ENCODE measurements around the gene DNAH3. TPM values are rescaled to one million over a fixed set of nuclear protein-coding genes. Genes with fewer than 3 reads are reported as not detected.

The DNAH3 gene
- total RNA-seq, 1 donor from 2014 or later: not detected

DNA sequence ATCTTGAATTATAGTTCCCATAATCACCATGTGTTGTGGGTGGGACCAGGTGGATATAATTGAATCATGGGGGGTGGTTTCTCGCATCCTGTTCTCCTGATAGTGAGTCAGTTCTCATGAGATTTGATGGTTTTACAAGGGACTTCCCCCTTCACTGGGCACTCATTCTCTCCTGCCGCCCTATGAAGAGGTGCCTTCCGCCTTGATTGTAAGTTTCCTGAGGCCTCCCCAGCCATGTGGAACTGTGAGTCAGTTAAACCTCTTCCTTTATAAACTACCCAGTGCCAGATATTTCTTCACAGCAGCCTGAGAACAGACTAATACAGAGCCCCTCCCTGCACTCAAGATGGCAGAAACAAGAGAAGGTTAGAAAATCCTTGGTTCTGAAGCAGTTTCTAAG is 34.2 kb upstream of the DNAH3 start:
- no peaks in the 10 kb centered on the region for H3K27me3 Mint-ChIP-seq (ENCODE audit: low read depth)
- peaks cover 30% of the 10 kb centered on the region for H3K36me3 Mint-ChIP-seq
- H3K27ac Mint-ChIP-seq: no peak overlapping the region
- TF ChIP-seq, protein P1, sequence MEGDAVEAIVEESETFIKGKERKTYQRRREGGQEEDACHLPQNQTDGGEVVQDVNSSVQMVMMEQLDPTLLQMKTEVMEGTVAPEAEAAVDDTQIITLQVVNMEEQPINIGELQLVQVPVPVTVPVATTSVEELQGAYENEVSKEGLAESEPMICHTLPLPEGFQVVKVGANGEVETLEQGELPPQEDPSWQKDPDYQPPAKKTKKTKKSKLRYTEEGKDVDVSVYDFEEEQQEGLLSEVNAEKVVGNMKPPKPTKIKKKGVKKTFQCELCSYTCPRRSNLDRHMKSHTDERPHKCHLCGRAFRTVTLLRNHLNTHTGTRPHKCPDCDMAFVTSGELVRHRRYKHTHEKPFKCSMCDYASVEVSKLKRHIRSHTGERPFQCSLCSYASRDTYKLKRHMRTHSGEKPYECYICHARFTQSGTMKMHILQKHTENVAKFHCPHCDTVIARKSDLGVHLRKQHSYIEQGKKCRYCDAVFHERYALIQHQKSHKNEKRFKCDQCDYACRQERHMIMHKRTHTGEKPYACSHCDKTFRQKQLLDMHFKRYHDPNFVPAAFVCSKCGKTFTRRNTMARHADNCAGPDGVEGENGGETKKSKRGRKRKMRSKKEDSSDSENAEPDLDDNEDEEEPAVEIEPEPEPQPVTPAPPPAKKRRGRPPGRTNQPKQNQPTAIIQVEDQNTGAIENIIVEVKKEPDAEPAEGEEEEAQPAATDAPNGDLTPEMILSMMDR (IDR thresholded peaks at IDR 0.05; ENCODE audit: unreplicated experiment): no peak
- no peak for DNase-seq (ENCODE audit: low spot score in 2 of 2, unreplicated experiment in 2 of 2)
- H3K4me1 Mint-ChIP-seq: no peaks in the 10 kb centered on the region
- no peak overlapping the region for H3K4me3 Mint-ChIP-seq
- peaks cover 23% of the 10 kb centered on the region for H3K9me3 Mint-ChIP-seq

DNA sequence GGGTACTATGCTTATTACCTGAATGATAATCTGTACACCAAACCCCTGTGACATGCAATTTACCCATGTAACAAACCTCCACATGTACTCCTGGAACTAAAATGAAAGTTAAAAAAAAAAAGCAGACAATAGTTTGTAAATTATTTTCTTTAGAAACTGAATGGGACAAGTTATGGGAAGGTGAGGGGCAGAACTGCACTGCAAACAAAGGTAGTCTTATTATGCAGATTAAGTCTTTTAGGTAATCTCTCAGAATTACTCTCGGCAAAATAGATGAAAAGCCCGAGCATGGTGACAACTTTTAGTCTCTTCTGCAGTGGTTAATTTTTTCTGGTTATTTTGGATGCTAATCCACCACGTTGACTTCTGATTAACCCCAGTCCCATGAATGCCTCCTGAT is 33.3 kb upstream of the DNAH3 start:
- TF ChIP-seq, protein P1 (IDR thresholded peaks at IDR 0.05; ENCODE audit: unreplicated experiment): no peak
- Mint-ChIP-seq H3K36me3 (peaks cover 38% of the 10 kb centered on the region), H3K4me1 (no peaks in the 10 kb centered on the region), H3K27me3 (ENCODE audit: low read depth) (no peaks in the 10 kb centered on the region), H3K27ac (no peak overlapping the region), H3K4me3 (no peak overlapping the region), H3K9me3 (peaks cover 23% of the 10 kb centered on the region)
- no peak for DNase-seq (ENCODE audit: low spot score in 2 of 2, unreplicated experiment in 2 of 2)

DNA sequence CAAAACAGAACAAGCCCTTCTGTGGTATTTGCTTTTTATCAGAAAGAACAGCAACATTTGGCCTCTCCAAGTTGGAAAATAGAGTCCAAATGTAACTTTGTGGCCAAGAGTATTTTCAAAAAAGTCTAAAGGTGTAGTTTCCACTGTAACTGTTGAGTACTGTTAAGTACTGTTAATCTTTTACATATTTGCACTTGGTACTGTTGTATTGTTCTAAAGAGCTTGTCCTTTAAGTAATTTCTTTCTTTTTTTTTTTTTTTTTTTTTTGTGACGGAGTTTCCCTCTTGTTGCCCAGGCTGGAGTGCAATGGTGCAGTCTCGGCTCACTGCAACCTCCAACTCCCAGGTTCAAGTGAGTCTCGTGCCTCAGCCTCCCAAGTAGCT is 29.3 kb upstream of the DNAH3 start:
- no peak for DNase-seq (ENCODE audit: low spot score in 2 of 2, unreplicated experiment in 2 of 2)
- H3K4me1 Mint-ChIP-seq: no peaks in the 10 kb centered on the region
- TF ChIP-seq, protein P1 (IDR thresholded peaks at IDR 0.05; ENCODE audit: unreplicated experiment): no peak
- peaks cover 23% of the 10 kb centered on the region for H3K9me3 Mint-ChIP-seq
- H3K36me3 Mint-ChIP-seq: peaks cover 53% of the 10 kb centered on the region
- H3K27ac Mint-ChIP-seq: no peak overlapping the region
- no peak overlapping the region for H3K4me3 Mint-ChIP-seq
- H3K27me3 Mint-ChIP-seq (ENCODE audit: low read depth): no peaks in the 10 kb centered on the region

- H3K36me3 Mint-ChIP-seq: peaks cover 59% of the 10 kb centered on the region
- TF ChIP-seq, protein P1 (IDR thresholded peaks at IDR 0.05; ENCODE audit: unreplicated experiment): no peak
Observed at GRCh38 chr16:21179126-21179982, 28.7 kb upstream of the DNAH3 start.

GRCh38 chr16:21175397-21175796 is 24.8 kb upstream of the DNAH3 start:
- Mint-ChIP-seq H3K36me3 (peaks cover 39% of the 10 kb centered on the region), H3K4me3 (no peak overlapping the region)

More at GRCh38 chr16:21179126-21179982, 28.7 kb upstream of the DNAH3 start:
- Mint-ChIP-seq H3K27ac (no peak overlapping the region), H3K4me3 (no peak overlapping the region), H3K4me1 (no peaks in the 10 kb centered on the region), H3K9me3 (peaks cover 23% of the 10 kb centered on the region), H3K27me3 (ENCODE audit: low read depth) (no peaks in the 10 kb centered on the region)
- no peak for DNase-seq (ENCODE audit: low spot score in 2 of 2, unreplicated experiment in 2 of 2)

More at GRCh38 chr16:21175397-21175796, 24.8 kb upstream of the DNAH3 start:
- DNase-seq (ENCODE audit: low spot score in 2 of 2, unreplicated experiment in 2 of 2): no peak
- TF ChIP-seq, protein P1 (IDR thresholded peaks at IDR 0.05; ENCODE audit: unreplicated experiment): no peak
- H3K27me3 Mint-ChIP-seq (ENCODE audit: low read depth): no peaks in the 10 kb centered on the region
- no peaks in the 10 kb centered on the region for H3K4me1 Mint-ChIP-seq
- no peak overlapping the region for H3K27ac Mint-ChIP-seq
- no peaks in the 10 kb centered on the region for H3K9me3 Mint-ChIP-seq
